ENCODE results near the gene DUSP10. TPM values are rescaled to one million over a fixed set of nuclear protein-coding genes. Genes with fewer than 3 reads are reported as not detected.

DUSP10 gene
- total RNA-seq, 1 donor from 2014 or later: 10.2 TPM

- peak overlapping the region; percentile 97 for H3K27ac Mint-ChIP-seq
- DNase-seq (ENCODE audit: low spot score, unreplicated experiment): peak; percentile 14
- no peak for TF ChIP-seq CTCF (IDR thresholded peaks at IDR 0.05; ENCODE audit: unreplicated experiment)
- H3K27me3 Mint-ChIP-seq: no peaks in the 10 kb centered on the region
- H3K36me3 Mint-ChIP-seq (ENCODE audit: insufficient read depth): peaks cover 9% of the 10 kb centered on the region
- H3K4me3 Mint-ChIP-seq (ENCODE audit: low read depth): peak overlapping the region; percentile 10
- H3K9me3 Mint-ChIP-seq (ENCODE audit: low read depth): no peaks in the 10 kb centered on the region
- H3K4me1 Mint-ChIP-seq (ENCODE audit: low read depth): peaks cover 42% of the 10 kb centered on the region
These were observed 32.9 kb downstream of the DUSP10 start for GRCh38 chr1:221708987-221709386.

GRCh38 chr1:221708076-221708571, 33.8 kb downstream of the DUSP10 start:
- H3K9me3 Mint-ChIP-seq (ENCODE audit: low read depth): no peaks in the 10 kb centered on the region
- H3K27ac Mint-ChIP-seq: peak overlapping the region; percentile 97
- peaks cover 9% of the 10 kb centered on the region for H3K36me3 Mint-ChIP-seq (ENCODE audit: insufficient read depth)

GRCh38 chr1:221706876-221707582, 34.9 kb downstream of the DUSP10 start:
- no peak for DNase-seq (ENCODE audit: low spot score, unreplicated experiment)
- no peaks in the 10 kb centered on the region for H3K9me3 Mint-ChIP-seq (ENCODE audit: low read depth)
- H3K27ac Mint-ChIP-seq: no peak overlapping the region
- H3K27me3 Mint-ChIP-seq: no peaks in the 10 kb centered on the region
- TF ChIP-seq CTCF (IDR thresholded peaks at IDR 0.05; ENCODE audit: unreplicated experiment): no peak
- peaks cover 14% of the 10 kb centered on the region for H3K36me3 Mint-ChIP-seq (ENCODE audit: insufficient read depth)
- H3K4me3 Mint-ChIP-seq (ENCODE audit: low read depth): no peak overlapping the region
- H3K4me1 Mint-ChIP-seq (ENCODE audit: low read depth): peaks cover 33% of the 10 kb centered on the region

More at GRCh38 chr1:221708076-221708571, 33.8 kb downstream of the DUSP10 start:
- Mint-ChIP-seq H3K4me1 (ENCODE audit: low read depth) (peaks cover 40% of the 10 kb centered on the region), H3K4me3 (ENCODE audit: low read depth) (no peak overlapping the region), H3K27me3 (no peaks in the 10 kb centered on the region)
- DNase-seq (ENCODE audit: low spot score, unreplicated experiment): no peak
- TF ChIP-seq CTCF (IDR thresholded peaks at IDR 0.05; ENCODE audit: unreplicated experiment): no peak

- Mint-ChIP-seq H3K36me3 (ENCODE audit: insufficient read depth) (peaks cover 18% of the 10 kb centered on the region), H3K27me3 (no peaks in the 10 kb centered on the region), H3K9me3 (ENCODE audit: low read depth) (no peaks in the 10 kb centered on the region), H3K4me1 (ENCODE audit: low read depth) (peaks cover 27% of the 10 kb centered on the region), H3K27ac (no peak overlapping the region), H3K4me3 (ENCODE audit: low read depth) (no peak overlapping the region)
- no peak for DNase-seq (ENCODE audit: low spot score, unreplicated experiment)
- no peak for TF ChIP-seq CTCF (IDR thresholded peaks at IDR 0.05; ENCODE audit: unreplicated experiment)
These were observed 35.7 kb downstream of the DUSP10 start for GRCh38 chr1:221706191-221706590.

- DNase-seq (ENCODE audit: low spot score, unreplicated experiment): no peak
- no peaks in the 10 kb centered on the region for H3K27me3 Mint-ChIP-seq
- no peak overlapping the region for H3K4me3 Mint-ChIP-seq (ENCODE audit: low read depth)
- H3K9me3 Mint-ChIP-seq (ENCODE audit: low read depth): no peaks in the 10 kb centered on the region
- peaks cover 13% of the 10 kb centered on the region for H3K4me1 Mint-ChIP-seq (ENCODE audit: low read depth)
- H3K27ac Mint-ChIP-seq: no peak overlapping the region
- peaks cover 18% of the 10 kb centered on the region for H3K36me3 Mint-ChIP-seq (ENCODE audit: insufficient read depth)
- TF ChIP-seq CTCF (IDR thresholded peaks at IDR 0.05; ENCODE audit: unreplicated experiment): no peak
These were observed 37.6 kb downstream of the DUSP10 start for GRCh38 chr1:221704306-221704705.

Measured in progenitor cell of endocrine pancreas (in vitro differentiated cells).